Esophagus squamous epithelium (tissue), 5 donors: ENCODE data around the gene NR3C1. TPM values are rescaled to one million over a fixed set of nuclear protein-coding genes. Genes with fewer than 3 reads are reported as not detected.

Experiments used
- DNase-seq: peaks from one replicate; lab custom pipeline; 2025; lab: John Stamatoyannopoulos, UW
- H3K27ac ChIP-seq, 4 donors: fragments of 200-600 bp; sonication (generic); one replicate each; pipeline ENCODE4 v1.5.1; 2016 to 2019; ENCODE audit warnings: mild to moderate bottlenecking in 1 of 4
- H3K27me3 ChIP-seq, 4 donors: fragments of 200-600 bp; sonication (generic); 1 replicate in 3 of 4; 2 replicates in 1 of 4; pipeline versions ENCODE4 v1.5.1 to v1.6.0; 2017 to 2021; ENCODE audit warnings: antibody characterized with exemption in 1 of 4
- H3K36me3 ChIP-seq, 3 donors: fragments of 200-600 bp; sonication (generic); one replicate each; pipeline ENCODE4 v1.5.1; 2016 to 2019
- H3K4me1 ChIP-seq, 3 donors: fragments of 200-600 bp; sonication (generic); one replicate each; pipeline ENCODE4 v1.5.1; 2017 to 2019
- H3K4me3 ChIP-seq, 4 donors: fragments of 200-600 bp; sonication (generic); 1 replicate in 3 of 4; 2 replicates in 1 of 4; pipeline ENCODE4 v1.5.1; 2016 to 2019; ENCODE audit warnings: mild to moderate bottlenecking in 2 of 4, moderate library complexity in 1 of 4
- H3K9me3 ChIP-seq, 3 donors: fragments of 200-600 bp; sonication (generic); one replicate each; pipeline ENCODE4 v1.5.1; 2016 to 2019
- CTCF ChIP-seq, 6 experiments: fragments of 450-650 bp in 4 of 6; fragments of 200-600 bp in 2 of 6; sonication (generic) in 2 of 6; IDR thresholded peaks; one replicate each; pipeline ENCODE4 v1.5.1; 2016 to 2019; ENCODE audit warnings: antibody characterized with exemption in 6 of 6, mild to moderate bottlenecking in 4 of 6, moderate library complexity in 4 of 6
- POLR2A ChIP-seq, 4 donors: fragments of 450-650 bp; IDR thresholded peaks; one replicate each; pipeline ENCODE4 v1.6.1; 2017; ENCODE audit warnings: antibody characterized with exemption in 4 of 4, mild to moderate bottlenecking in 4 of 4, moderate library complexity in 3 of 4
- WGBS, 2 donors: methylation state at CpG; one replicate each; pipeline ENCODE4 v1.1.5; 2018; 5-methylcytosine and 5-hydroxymethylcytosine counted together
- intact Hi-C: fragments of 100-400 bp; cut with DNase I; formaldehyde crosslinking; loops from one replicate; pipeline ENCODE4 v1.15.0; 2022
- total RNA-seq, 4 donors: library from RNA; depleted of rRNA; stranded (reverse); fragments of >200 nt; gene quantifications; one replicate each; pipeline ENCODE4 v1.1.0, GENCODE V29; 2016
- donor health status: DM: yes; HTN: yes; CAD: no.

Gene NR3C1
- total RNA-seq, 4 donors from 2014 or later, result 16.7 to 51.1 (median 26.1) TPM

- H3K36me3 ChIP-seq, result peaks cover 0 to 66% (median 0%) of the 10 kb centered on the region in 3 donors
- no peaks in the 10 kb centered on the region for H3K9me3 ChIP-seq
- WGBS, 2 donors, result 69 to 87% methylated on average over 2 of the region's 2 CpGs
These were observed 97.4 kb downstream of the NR3C1 start for GRCh38 chr5:143306040-143306439.

GRCh38 chr5:143304836-143305475 is 98.5 kb downstream of the NR3C1 start:
- DNase-seq, result no peak

More at GRCh38 chr5:143306040-143306439, 97.4 kb downstream of the NR3C1 start:
- peak overlapping the region in 1 of 4 donors; percentile 3 for H3K27ac ChIP-seq
- H3K4me1 ChIP-seq, result peaks cover 0 to 22% (median 0%) of the 10 kb centered on the region in 3 donors
- H3K4me3 ChIP-seq, result no peak overlapping the region
- DNase-seq, result no peak
- TF ChIP-seq CTCF (IDR thresholded peaks at IDR 0.05), result no peak
- no peak for TF ChIP-seq POLR2A (IDR thresholded peaks at IDR 0.05)
- intact Hi-C loops, result no loop called here
- no peaks in the 10 kb centered on the region for H3K27me3 ChIP-seq

GRCh38 chr5:143302341-143303045 is 101.0 kb downstream of the NR3C1 start:
- H3K36me3 ChIP-seq, result peaks cover 0 to 62% (median 0%) of the 10 kb centered on the region in 3 donors
- intact Hi-C loops, result no loop called here
- H3K4me1 ChIP-seq, result peaks cover 0 to 16% (median 0%) of the 10 kb centered on the region in 3 donors
- no peaks in the 10 kb centered on the region for H3K9me3 ChIP-seq
- no peaks in the 10 kb centered on the region for H3K27me3 ChIP-seq
- no peak for DNase-seq
- TF ChIP-seq POLR2A (IDR thresholded peaks at IDR 0.05), result no peak
- TF ChIP-seq CTCF (IDR thresholded peaks at IDR 0.05), result no peak
- no peak overlapping the region for H3K4me3 ChIP-seq
- no peak overlapping the region for H3K27ac ChIP-seq

More at GRCh38 chr5:143304836-143305475, 98.5 kb downstream of the NR3C1 start:
- no peak overlapping the region for H3K4me3 ChIP-seq
- no peaks in the 10 kb centered on the region for H3K27me3 ChIP-seq
- H3K9me3 ChIP-seq, result no peaks in the 10 kb centered on the region
- peaks cover 0 to 16% (median 0%) of the 10 kb centered on the region in 3 donors for H3K4me1 ChIP-seq
- no peak overlapping the region for H3K27ac ChIP-seq
- TF ChIP-seq CTCF (IDR thresholded peaks at IDR 0.05) (no peak), POLR2A (IDR thresholded peaks at IDR 0.05) (no peak)
- intact Hi-C loops, result no loop called here
- peaks cover 0 to 62% (median 0%) of the 10 kb centered on the region in 3 donors for H3K36me3 ChIP-seq
- WGBS, 2 donors, result 65 to 88% methylated on average over 2 of the region's 2 CpGs

- no peak for DNase-seq
- no peak overlapping the region for H3K27ac ChIP-seq
- peaks cover 0 to 79% (median 6%) of the 10 kb centered on the region in 3 donors for H3K36me3 ChIP-seq
- no peaks in the 10 kb centered on the region for H3K9me3 ChIP-seq
- H3K4me1 ChIP-seq, result peaks cover 0 to 10% (median 0%) of the 10 kb centered on the region in 3 donors
- 70 to 86% methylated on average over 3 of the region's 3 CpGs for WGBS, 2 donors
- intact Hi-C loops, result no loop called here
- no peaks in the 10 kb centered on the region for H3K27me3 ChIP-seq
- no peak for TF ChIP-seq CTCF (IDR thresholded peaks at IDR 0.05)
- TF ChIP-seq POLR2A (IDR thresholded peaks at IDR 0.05), result no peak
- no peak overlapping the region for H3K4me3 ChIP-seq
These were observed 105.7 kb downstream of the NR3C1 start for GRCh38 chr5:143297756-143298155.

GRCh38 chr5:143290125-143290524 is 113.4 kb downstream of the NR3C1 start:
- intact Hi-C loops, result no loop called here
- no peak overlapping the region for H3K27ac ChIP-seq
- no peaks in the 10 kb centered on the region for H3K9me3 ChIP-seq
- TF ChIP-seq CTCF (IDR thresholded peaks at IDR 0.05) (no peak), POLR2A (IDR thresholded peaks at IDR 0.05) (no peak)
- DNase-seq, result no peak
- 81 to 83% methylated on average over 2 of the region's 2 CpGs for WGBS, 2 donors
- H3K4me1 ChIP-seq, result no peaks in the 10 kb centered on the region
- no peak overlapping the region for H3K4me3 ChIP-seq
- no peaks in the 10 kb centered on the region for H3K27me3 ChIP-seq
- peaks cover 0 to 72% (median 2%) of the 10 kb centered on the region in 3 donors for H3K36me3 ChIP-seq
